ENCODE measurements around the gene LAPTM4A.
"Not testable (repeated sequence)": the region's sequence is repeated elsewhere in the genome, so short reads cannot be mapped to it uniquely, and the experiment has no call there.

Gene LAPTM4A

DNA sequence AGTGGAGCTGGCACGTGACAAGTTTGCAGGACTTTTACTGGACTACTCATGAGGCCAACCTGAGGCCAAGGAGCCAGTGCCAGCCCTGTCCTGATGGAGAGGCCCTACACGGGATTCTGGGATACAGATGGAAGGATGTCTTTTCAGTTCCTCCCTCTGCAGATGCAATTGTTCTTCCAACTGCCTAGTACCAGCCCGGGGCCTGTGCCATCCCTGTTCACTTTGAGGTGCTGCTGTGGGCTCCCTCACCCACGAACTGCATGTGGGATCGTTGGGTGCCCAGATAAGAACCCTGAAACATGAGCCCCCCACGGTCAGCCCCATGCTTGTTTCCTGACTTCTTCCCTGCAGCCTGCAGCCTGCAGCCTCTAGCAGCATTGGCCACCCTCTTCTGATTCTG lies 25.3 kb upstream of the LAPTM4A start:
- DNase-seq (ENCODE audit: low spot score), result no peak

DNA sequence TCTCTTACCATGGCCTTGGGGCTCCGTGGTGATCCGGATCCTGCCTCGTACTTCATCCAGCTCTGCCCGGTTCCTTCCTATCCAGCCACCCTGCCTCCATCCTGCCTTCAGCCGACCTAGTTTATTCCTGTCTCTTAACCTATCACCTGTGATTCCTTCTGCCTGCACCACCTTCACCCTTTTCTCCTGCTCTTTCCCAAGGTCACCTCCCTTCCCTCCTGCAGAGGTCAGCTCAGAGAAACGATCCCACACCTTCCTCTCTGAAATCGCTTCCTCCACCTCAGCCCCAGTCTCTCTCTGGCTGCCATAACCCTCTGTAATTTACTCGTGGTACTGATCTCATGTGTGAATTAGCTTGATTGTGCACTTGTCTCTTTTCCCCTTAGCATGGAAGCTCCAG lies 23.5 kb upstream of the LAPTM4A start:
- DNase-seq (ENCODE audit: low spot score), result no peak

DNA sequence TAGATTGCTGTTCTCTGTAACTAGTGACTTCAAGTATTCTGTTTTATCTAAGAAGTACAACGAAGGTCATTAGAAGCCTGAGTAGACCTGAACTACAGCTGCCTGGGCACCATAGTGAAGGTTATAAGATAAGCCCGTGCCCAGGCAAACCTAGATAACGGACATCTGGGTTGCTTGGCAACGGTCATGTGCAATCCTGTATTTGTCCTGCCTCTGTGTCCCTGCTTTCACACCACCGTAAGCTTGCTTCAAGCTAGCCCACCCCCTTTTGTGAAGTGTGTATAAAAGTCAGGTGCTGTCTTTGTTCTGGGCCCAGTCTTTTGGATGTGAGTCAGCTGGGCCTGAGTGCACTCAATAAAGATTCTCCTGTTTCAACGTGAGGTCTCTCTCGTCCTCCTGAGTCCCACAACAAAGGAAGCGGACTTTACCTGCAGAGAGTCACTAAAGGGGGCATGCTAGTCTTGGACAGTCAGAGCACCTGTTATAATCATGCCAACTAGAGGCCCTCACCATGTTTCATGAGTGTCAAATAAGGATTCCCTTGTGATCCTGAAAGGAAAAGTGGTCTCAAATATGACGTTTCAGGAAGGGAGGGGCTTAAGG lies 22.7 kb upstream of the LAPTM4A start:
- not testable (repeated sequence) for DNase-seq (ENCODE audit: low spot score)

DNA sequence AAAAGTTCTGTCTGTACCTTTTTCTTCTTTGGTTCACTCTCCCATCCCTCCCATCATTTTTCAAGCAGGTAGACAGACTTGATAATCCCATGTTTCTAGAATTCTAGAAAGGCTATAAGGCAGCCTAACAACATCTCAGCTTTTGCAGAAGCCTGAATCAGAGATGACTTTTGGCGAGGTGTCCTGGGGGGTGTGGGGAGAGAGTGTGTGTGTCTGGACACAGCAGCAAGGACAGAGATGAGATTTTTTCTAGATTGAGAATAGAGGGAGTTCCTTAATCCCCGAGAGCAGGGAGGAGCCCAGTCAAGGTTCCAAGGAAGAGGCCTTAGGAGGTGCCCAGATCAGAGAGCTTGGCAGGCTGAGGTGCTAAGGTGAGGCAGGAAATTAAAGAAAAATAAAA lies 22.0 kb upstream of the LAPTM4A start:
- DNase-seq (ENCODE audit: low spot score), result no peak

DNA sequence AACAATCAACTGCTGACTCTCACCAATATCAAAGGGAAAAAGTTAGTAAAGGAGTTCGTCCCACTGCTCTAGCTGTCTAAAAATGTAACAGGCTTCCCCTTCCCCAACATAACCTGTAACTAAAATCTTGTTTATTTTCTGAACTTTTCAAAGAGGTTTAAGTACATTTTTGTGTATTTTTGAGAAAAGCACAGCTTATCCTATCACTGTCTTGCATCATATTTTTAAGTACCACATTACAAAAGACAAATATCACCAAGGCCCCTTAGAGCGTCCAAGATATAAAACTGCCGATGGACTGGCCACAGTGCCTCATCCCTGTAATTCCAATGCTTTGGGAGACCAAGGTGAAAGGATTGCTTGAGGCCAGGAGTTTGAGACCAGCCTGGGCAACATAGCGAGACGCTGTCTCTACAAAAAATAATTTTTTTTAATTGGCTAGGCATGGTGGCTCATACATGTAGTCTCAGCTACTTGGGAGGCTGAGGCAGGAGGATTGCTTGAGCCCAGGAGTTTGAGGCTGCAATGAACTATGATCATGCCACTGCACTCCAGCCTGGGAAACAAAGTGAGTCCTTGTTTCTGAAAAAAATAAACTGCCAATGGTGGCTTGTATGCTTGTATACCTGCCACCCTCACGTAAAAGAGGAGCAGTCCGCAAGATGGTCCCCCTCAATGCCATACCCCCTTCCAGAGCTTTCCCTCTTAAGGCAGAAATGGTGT lies 21.2 kb upstream of the LAPTM4A start:
- DNase-seq (ENCODE audit: low spot score), result no peak

DNA sequence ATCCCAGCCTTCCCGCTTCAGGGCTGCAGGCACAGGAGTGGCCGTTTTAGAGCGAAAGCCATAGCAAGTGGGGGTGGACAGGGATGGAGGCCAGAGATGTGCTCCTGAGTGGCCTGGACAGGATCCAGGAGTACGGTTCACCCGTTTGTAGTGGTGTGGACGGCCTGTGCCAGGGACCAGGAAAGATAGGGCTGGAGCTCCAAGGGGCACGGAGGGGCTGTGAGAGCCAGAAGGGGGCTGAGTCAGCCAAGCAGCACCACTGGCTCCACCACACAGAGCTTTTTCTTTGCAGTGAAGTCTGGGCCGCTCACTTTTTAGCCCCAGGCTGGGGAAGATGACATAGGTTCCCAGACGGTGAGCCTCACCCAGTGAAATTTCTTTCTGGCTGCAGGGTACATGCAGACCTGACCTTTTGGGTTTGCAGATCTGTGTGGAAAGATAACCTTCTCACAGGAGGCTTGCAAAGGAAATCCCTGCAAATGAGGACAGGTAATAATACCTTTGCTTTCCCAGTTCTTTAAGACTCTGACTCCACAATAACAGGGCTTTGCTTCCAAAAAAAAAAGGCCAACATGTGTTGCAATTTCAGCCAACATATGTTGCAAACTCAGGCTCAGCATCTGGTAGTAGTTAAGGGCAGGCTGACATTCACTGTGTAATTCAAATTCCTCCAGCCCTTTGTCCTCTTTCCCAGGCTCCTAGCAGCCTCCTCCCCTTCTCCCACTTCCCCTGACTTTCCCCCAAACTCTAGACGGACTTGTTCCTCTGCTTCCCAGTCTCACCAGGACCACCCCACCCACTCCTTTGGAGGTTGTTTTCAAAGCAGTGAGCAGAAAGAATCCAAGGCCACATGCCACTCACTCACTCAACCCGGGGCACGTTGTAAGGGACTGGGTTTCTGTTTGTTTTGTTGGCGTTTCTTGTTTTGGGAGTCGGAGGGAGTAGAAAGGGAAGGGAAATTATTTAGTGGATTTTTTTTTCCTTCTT lies 20.3 kb upstream of the LAPTM4A start:
- DNase-seq (ENCODE audit: low spot score), result no peak

DNA sequence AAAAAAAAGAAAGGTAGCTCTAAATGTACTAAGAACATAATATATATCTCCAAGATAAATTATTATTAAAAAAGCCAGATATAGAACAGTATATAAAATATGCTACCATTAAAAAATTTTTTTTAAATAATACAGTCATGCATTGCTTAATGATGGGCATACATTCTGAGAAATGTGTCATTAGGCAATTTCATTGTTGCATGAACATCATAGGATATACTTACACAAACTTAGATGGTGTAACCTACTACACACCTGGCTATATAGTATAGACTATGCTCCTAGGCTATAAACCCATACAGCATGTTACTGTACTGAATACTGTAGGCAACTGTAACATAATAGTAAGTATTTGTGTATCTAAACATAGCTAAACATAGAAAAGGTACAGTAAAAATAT lies 18.3 kb upstream of the LAPTM4A start:
- DNase-seq (ENCODE audit: low spot score), result no peak

DNA sequence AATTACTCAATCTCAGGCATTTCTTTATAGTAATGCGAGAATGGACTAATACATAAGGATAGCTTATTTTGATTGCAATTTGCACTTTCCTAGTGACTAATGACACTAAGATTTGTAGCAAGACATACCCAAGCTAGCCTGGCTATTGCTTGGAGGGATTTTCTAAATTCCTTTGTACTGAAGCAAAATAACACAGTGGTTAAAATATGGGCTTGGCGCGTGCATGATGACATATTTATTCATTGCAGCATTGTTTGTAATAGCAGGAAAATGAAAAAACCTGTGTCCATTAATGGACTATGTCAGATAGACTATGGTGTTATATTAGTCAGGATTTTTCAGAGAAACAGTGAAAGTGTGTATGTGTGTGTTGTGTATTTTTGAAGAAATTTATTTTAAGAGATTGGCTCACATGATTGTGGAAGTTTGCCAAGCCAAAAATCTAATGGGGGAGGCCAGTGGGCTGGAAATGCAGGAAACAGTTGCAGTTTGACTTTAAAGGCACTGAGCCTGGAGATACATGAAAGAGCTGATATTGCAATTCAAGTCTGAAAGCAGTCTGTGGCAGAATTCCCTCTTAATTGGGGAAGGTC lies 16.7 kb upstream of the LAPTM4A start:
- no peak for DNase-seq (ENCODE audit: low spot score)

DNA sequence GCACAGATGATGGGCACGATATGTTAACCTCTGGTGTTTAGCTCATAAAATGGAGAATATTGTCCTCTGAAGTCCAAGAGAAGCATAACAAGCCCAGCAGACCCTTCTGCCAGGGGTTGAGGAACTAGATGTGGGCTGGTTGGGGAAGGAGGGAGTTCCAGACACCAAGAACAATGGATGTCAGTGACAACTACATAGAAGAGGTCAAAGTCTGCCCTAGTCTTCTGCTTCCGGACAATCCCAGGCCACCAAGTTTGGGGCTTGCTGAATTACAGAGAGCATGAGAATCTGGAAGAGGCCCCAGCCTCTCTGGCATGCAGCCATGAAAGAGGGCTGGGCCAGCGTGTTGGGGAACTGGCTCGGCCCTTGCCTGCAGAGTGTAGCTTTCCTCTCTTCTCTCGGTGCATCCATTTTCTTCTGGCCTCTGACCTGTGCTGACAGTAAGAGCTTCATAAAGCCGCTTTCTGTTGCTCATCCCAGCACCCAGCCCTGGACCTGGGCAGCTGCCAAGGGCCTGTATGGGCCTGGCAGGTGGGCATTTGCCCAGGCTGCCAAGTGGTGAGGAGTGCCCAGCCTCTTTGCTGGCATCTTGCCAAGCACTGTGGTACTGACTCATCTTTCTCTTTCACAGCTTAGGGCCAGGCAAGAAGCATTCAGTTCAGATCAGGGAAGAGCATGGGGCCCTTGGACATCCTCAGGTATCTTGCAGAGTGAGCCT lies 14.6 kb upstream of the LAPTM4A start:
- peak; percentile 18 for DNase-seq (ENCODE audit: low spot score)

DNA sequence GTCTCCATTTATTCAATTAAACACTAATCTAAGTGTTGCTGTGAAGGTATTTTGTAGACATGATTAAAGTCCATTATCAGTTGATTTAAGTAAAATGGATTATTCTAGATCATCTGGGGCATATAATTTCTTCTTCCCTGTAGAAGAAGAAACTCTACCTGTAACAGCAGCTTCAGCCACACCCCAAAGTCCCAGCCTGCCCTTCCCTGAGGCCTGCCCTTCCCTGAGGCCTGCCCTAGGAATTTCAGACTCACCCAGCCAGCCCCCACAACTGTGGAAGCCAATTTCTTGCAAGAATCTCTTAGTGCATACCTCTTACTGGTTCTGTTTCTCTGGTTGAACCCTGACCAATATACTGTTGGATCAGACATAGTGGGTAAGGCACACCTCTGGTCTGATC lies 13.4 kb upstream of the LAPTM4A start:
- no peak for DNase-seq (ENCODE audit: low spot score)

DNA sequence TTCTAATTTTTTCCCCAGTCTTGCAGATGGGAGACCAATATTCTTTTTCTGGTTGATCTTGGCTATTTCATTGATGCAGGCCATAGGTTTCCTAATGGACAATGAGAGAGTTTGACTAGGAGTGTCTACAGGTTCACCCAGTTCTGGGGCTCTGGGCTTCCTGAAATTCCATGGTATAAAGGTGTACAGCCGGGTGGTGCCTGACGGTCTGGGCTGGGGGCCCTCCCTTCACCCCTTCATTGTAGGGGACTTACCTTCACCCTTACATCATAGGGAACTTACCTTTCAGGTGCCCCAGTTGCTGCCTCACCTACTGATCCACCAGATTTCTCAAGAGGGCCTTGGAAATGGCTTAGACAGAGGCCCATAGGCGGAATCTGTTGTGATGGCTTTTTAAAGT lies 13.0 kb upstream of the LAPTM4A start:
- no peak for DNase-seq (ENCODE audit: low spot score)

DNA sequence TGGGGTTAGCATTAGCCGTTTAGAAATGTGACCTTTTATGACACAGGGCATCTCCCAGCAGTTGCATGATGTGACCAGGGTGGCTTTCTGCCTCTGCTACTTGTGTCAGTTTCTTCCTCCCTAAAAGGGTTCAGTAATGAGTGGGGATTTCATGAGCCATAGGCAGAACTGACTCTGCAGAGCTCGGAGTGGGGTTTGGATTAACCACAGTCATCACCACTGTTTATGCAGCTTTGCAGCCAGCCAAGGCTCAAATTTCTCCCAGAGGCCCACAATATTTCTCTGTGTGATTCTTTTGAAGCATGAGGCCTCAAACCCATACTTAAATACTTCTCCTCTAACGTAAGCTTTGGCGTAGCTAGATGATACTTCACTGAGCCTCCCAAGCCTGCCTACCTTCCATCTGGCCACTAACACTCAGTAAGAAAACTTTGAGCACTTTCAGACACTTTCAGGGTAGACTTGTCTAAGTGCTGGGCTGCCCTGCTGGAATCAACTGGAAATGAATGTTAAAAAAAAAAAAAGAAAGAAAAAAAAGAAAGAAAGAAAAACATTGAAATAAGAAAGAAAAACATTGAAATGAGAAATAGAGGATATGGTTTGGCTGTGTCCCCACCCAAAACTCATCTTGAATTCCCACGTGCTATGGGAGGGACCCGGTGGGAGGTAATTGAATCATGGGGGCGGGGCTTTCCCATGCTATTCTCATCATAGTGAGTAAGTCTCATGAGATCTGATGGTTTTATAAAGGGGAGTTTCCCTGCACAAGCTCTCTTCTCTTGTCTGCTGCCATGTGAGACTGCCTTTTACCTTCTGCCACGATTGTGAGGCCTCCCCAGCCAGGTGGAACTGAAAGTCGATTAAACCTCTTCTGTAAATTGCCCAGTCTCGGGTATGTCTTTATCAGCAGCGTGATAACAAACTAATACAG lies 11.5 kb upstream of the LAPTM4A start:
- DNase-seq (ENCODE audit: low spot score), result no peak

DNA sequence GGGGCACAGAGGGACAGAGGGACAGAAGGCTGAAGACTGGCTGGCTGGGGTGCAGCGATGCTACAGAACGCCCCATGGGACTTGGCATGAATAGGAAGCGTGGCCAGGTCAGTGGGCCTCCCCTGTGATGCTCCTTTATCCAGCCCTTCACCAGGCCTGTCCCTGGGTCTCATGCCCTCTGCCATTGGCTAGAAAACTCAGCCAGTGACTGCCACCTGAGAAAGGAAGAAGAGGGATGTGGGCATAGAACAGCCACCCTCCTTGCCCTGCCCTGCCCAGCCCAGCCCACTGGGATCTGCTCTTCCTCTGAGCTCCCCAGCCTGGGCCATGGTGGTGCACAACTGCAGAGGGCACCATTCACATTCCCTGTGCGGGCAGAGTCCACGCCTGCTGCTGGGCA lies 10.5 kb upstream of the LAPTM4A start:
- no peak for DNase-seq (ENCODE audit: low spot score)

DNA sequence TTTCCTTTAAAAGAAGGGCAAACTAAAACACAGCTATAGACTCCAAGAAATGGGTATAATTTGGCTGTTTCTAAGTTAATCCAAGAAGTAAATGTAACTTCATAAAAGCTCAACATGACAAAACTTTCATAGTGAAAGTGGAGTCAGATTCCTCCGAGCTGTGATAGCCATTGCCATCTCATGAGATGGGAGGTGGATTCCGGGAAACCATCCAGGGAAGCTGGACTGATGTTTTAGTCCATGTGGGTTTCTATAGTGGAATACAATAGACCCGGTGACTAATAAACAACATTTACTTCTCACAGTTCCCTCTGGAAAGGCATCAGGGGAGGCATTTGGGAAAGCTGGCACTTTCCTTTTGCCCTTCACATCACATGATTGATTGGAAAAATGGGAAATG lies 10.0 kb upstream of the LAPTM4A start:
- no peak for DNase-seq (ENCODE audit: low spot score)

DNA sequence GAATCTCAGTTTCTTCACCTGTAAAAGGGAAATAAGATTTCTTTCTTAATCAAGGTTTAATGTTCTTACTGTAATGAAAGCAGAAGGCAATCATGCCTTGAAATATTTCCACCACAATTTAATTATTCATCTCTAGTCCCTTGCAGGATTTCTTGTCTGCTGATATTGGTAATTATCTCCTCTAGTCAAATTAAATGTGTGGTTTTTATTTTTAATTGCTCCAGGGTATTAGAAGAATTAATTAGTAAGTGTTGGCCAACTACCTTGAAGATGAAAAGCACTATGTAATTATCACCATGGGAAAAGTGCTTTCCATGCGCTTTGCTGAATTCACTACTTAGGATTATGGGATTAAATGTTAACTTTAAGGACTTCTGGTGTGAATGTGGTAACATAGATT lies 8.7 kb upstream of the LAPTM4A start:
- no peak for DNase-seq (ENCODE audit: low spot score)

DNA sequence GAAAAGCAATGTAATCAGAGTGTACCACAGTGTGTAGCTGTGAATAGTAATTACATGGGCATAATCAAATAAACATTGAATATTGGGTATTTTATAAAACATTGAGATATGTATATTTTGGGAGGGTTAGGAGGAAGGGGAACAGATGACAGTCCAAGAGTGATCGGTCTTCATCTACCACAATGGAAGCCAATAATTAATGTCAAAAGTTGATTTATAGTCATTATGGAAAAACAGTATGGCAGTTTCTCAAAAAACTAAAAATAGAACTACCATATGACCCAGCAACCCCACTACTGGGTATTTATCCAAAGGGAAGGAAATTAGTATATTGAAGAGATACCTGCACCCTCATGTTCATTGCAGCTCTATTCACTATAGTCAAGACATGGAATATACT lies 5.8 kb upstream of the LAPTM4A start:
- no peak for DNase-seq (ENCODE audit: low spot score)

DNA sequence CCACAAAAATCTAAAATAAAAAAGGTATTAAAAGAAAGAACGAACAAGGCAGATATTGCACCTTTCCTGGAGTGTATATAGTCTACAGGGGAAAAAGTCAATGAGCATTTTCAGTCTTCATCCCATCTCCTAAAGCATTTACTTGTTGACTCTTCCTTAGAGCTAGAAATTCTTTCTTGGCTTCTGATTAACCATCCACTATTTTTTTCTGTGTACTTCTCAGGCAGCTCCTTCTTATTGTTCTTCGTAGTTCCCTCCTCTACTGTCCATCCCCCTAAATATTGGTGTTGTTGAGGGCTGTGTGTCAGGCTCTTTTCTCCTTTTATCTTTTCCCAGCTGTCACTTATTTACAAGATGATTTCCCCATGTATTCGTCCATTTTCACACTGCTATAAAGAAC lies 3.5 kb upstream of the LAPTM4A start:
- no peak for DNase-seq (ENCODE audit: low spot score)

DNA sequence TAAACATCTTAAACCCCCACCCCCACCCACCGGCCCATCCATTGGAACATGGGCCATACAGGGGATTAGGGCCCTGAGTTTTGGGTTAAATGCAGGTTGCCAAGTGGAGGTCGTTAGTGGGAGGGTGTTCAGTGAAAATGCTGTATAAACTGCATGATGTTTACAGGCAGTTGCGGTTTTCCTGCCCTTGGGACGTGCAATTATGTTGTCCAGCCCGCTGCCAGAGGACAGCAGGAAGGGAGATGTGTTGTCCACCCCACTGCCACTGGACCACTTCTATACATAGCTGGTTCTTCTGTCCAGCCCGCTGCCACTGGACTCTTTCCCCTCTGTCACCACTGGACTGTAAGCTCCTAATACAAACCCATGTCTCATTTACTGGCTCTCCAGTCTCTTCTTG lies 2.7 kb upstream of the LAPTM4A start:
- DNase-seq (ENCODE audit: low spot score), result no peak

DNA sequence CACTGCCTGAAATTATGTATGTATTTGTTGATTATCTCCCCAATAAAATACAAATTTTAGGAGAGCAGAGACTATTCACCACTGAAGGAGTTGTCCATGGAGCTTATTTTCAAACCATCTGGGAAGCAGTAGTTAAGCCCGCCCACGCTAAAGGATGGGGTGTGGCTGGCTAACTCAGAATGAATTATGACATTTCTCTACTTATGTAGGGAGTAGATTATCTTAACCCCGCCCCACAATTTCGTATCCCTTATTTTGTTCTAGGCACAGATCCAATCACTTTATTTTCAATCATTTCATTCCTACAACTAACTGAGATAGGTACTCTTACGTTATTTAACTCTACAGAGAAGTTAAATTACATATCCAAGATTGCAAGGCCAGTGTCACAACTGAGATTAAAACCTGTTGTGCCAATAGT lies 1.4 kb upstream of the LAPTM4A start:
- DNase-seq (ENCODE audit: low spot score), result no peak

DNA sequence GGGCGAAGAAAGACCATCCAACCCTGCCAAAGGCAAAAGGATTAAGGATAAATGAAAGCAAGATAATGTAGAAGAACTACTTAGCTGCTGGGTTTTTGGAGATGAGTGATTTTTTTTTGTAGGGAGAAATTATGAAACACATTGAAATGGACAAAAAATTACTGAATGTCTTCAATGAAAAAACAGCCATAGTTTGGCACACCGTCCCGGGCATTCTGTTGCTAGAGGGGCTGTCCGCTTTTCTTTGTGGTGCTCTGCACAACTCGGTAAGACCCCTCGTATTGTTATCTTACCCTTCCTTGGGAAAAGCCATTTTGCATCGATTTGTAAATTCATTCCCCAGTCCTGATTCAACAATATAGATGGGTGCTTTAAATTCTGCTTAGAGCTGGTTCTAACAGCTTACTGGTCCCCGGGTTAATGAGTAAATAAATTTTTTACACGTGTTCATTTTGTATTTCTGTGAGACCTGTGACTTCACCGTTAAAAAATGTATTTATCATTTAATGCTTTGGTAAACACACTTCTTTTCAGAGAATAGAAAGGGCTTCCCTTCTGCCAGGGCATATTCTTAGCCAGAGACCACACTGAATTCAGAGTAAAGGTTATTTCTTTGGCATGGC lies 912 bp upstream of the LAPTM4A start:
- DNase-seq (ENCODE audit: low spot score), result no peak

All from globus pallidus (tissue), 1 donor.